Measurements from ENCODE around the gene FLYWCH1. TPM values are rescaled to one million over a fixed set of nuclear protein-coding genes. Genes with fewer than 3 reads are reported as not detected.
A peak's percentile ranks its signal among the peaks of the same experiment; 100 is the strongest.

Gene FLYWCH1
- polyA plus RNA-seq, 3 donors, result 5.0 to 42.7 (median 7.1) TPM

- no peaks in the 10 kb centered on the region for H3K27me3 ChIP-seq (ENCODE audit: control insufficient read depth in 2 of 2, insufficient read depth in 2 of 2, low read length in 2 of 2)
- TF ChIP-seq CTCF (IDR thresholded peaks at IDR 0.05), result no peak
- no peak overlapping the region for H3K9ac ChIP-seq (ENCODE audit: insufficient read depth, low read length, poor library complexity, severe bottlenecking)
- peak overlapping the region in 1 of 2 donors; percentile 36 for H3K27ac ChIP-seq (ENCODE audit: low read depth in 1 of 2, low read length in 2 of 2)
- 82% methylated on average over 9 of the region's 13 CpGs for WGBS (ENCODE audit: insufficient coverage)
- H3K4me1 ChIP-seq (ENCODE audit: control insufficient read depth in 1 of 2, insufficient read depth in 2 of 2, low read length in 2 of 2), result peaks cover 24 to 38% of the 10 kb centered on the region in 2 donors
- H2AFZ ChIP-seq (ENCODE audit: insufficient read depth, low read depth, low read length, poor library complexity, severe bottlenecking), result no peak overlapping the region
- H3K36me3 ChIP-seq (replicated peaks in 1 of 2; ENCODE audit: control insufficient read depth in 1 of 2, insufficient read depth in 2 of 2, low read length in 2 of 2), result peaks cover 2 to 7% of the 10 kb centered on the region in 2 donors
- no peak for DNase-seq
- H3K9me3 ChIP-seq (replicated peaks in 1 of 2; ENCODE audit: control insufficient read depth in 1 of 2, insufficient read depth in 1 of 2, low read length in 2 of 2), result no peaks in the 10 kb centered on the region
- Mint-ChIP-seq H3K9me3 (peaks cover 0 to 3% (median 0%) of the 10 kb centered on the region in 7 donors), H3K36me3 (peaks cover 14 to 41% of the 10 kb centered on the region in 2 donors), H3K27ac (peak overlapping the region in 5 of 7 donors; percentile 32 to 82 (median 66)), H3K27me3 (ENCODE audit: low read depth in 3 of 3) (peaks cover 0 to 4% (median 4%) of the 10 kb centered on the region in 3 donors), H3K4me3 (no peak overlapping the region), H3K4me1 (peaks cover 39% of the 10 kb centered on the region)
- H3K4me3 ChIP-seq (replicated peaks in 1 of 3; ENCODE audit: low read depth in 2 of 3, low read length in 3 of 3), result no peak overlapping the region
- H3K79me2 ChIP-seq (ENCODE audit: insufficient read depth, low read length), result peaks cover 10% of the 10 kb centered on the region
- peaks cover 3% of the 10 kb centered on the region for H4K20me1 ChIP-seq (ENCODE audit: insufficient read depth, low read length)
- intact Hi-C loops (cut with micrococcal nuclease), result loop anchor here in 1 of 2 donors (10.0 kb wide), 1 partner anchor 209 kb away; no protein-coding TSS in a partner anchor
- no peak overlapping the region for H3K4me2 ChIP-seq (replicated peaks; ENCODE audit: extremely low read depth, low read length, poor library complexity, severe bottlenecking)
Measured at GRCh38 chr16:2915196-2915929, 3.6 kb downstream of the FLYWCH1 start.

GRCh38 chr16:2919511-2920255 lies 8.0 kb downstream of the FLYWCH1 start:
- Mint-ChIP-seq H3K9me3 (peaks cover 0 to 3% (median 0%) of the 10 kb centered on the region in 7 donors), H3K27me3 (ENCODE audit: low read depth in 3 of 3) (peaks cover 0 to 3% (median 0%) of the 10 kb centered on the region in 3 donors), H3K36me3 (peaks cover 23 to 60% of the 10 kb centered on the region in 2 donors), H3K4me3 (no peak overlapping the region), H3K27ac (peak overlapping the region in 4 of 7 donors; percentile 35 to 82 (median 58)), H3K4me1 (peaks cover 15% of the 10 kb centered on the region)
- no peak overlapping the region for H3K27ac ChIP-seq (ENCODE audit: low read depth in 1 of 2, low read length in 2 of 2)
- peak; percentile 91 for TF ChIP-seq CTCF (IDR thresholded peaks at IDR 0.05)
- H3K4me1 ChIP-seq (ENCODE audit: control insufficient read depth in 1 of 2, insufficient read depth in 2 of 2, low read length in 2 of 2), result peaks cover 9 to 15% of the 10 kb centered on the region in 2 donors
- H3K4me3 ChIP-seq (replicated peaks in 1 of 3; ENCODE audit: low read depth in 2 of 3, low read length in 3 of 3), result no peak overlapping the region
- no peaks in the 10 kb centered on the region for H3K79me2 ChIP-seq (ENCODE audit: insufficient read depth, low read length)
- no peaks in the 10 kb centered on the region for H3K9me3 ChIP-seq (replicated peaks in 1 of 2; ENCODE audit: control insufficient read depth in 1 of 2, insufficient read depth in 1 of 2, low read length in 2 of 2)
- DNase-seq, result peak; percentile 42 to 65 (median 61)
- H3K27me3 ChIP-seq (ENCODE audit: control insufficient read depth in 2 of 2, insufficient read depth in 2 of 2, low read length in 2 of 2), result no peaks in the 10 kb centered on the region
- intact Hi-C loops (cut with micrococcal nuclease), result loop anchor here (2.0 to 10.0 kb wide), 4 partner anchors 15 to 205 kb away; no protein-coding TSS in a partner anchor
- peaks cover 7 to 11% of the 10 kb centered on the region in 2 donors for H3K36me3 ChIP-seq (replicated peaks in 1 of 2; ENCODE audit: control insufficient read depth in 1 of 2, insufficient read depth in 2 of 2, low read length in 2 of 2)
- no peak overlapping the region for H2AFZ ChIP-seq (ENCODE audit: insufficient read depth, low read depth, low read length, poor library complexity, severe bottlenecking)
- no peak overlapping the region for H3K4me2 ChIP-seq (replicated peaks; ENCODE audit: extremely low read depth, low read length, poor library complexity, severe bottlenecking)
- H3K9ac ChIP-seq (ENCODE audit: insufficient read depth, low read length, poor library complexity, severe bottlenecking), result no peak overlapping the region
- 21% methylated on average over 8 of the region's 13 CpGs for WGBS (ENCODE audit: insufficient coverage)
- no peaks in the 10 kb centered on the region for H4K20me1 ChIP-seq (ENCODE audit: insufficient read depth, low read length)

Data from CD14-positive monocyte (primary cell).